Activated effector memory CD4-positive, alpha-beta T cell treated with Interleukin-2 at 50 U/mL for 16 hours (primary cell): Measurements from ENCODE around the gene DIO1.

ENCODE experiments used
- DNase-seq: peaks from one replicate; pipeline ENCODE4 v3.0.0-alpha.2; 2020

DIO1 gene

GRCh38 chr1:53895421-53895820 lies 1.4 kb downstream of the DIO1 start:
- DNase-seq, result no peak

GRCh38 chr1:53896635-53897229 lies 2.7 kb downstream of the DIO1 start:
- DNase-seq, result no peak

- DNase-seq, result no peak
Measured at GRCh38 chr1:53899206-53899628, 5.2 kb downstream of the DIO1 start.

GRCh38 chr1:53899708-53900107 lies 5.7 kb downstream of the DIO1 start:
- no peak for DNase-seq

GRCh38 chr1:53902235-53903138 lies 8.5 kb downstream of the DIO1 start:
- no peak for DNase-seq

- DNase-seq, result no peak
Measured at GRCh38 chr1:53905509-53905908, 11.5 kb downstream of the DIO1 start.

GRCh38 chr1:53906121-53906520 lies 12.1 kb downstream of the DIO1 start:
- no peak for DNase-seq

- DNase-seq, result no peak
Measured at GRCh38 chr1:53909946-53910345, 16.0 kb downstream of the DIO1 start.

- no peak for DNase-seq
Measured at GRCh38 chr1:53911442-53911841, 17.5 kb downstream of the DIO1 start.

GRCh38 chr1:53913352-53914033 lies 19.5 kb downstream of the DIO1 start:
- no peak for DNase-seq

GRCh38 chr1:53918343-53918742 lies 24.4 kb downstream of the DIO1 start:
- DNase-seq, result no peak

- DNase-seq, result no peak
Measured at GRCh38 chr1:53919675-53920066, 25.7 kb downstream of the DIO1 start.

- no peak for DNase-seq
Measured at GRCh38 chr1:53927376-53927881, 33.4 kb downstream of the DIO1 start.

GRCh38 chr1:53929246-53929960 lies 35.4 kb downstream of the DIO1 start:
- DNase-seq, result no peak

- DNase-seq, result no peak
Measured at GRCh38 chr1:53930932-53931331, 36.9 kb downstream of the DIO1 start.

- DNase-seq, result no peak
Measured at GRCh38 chr1:53931523-53931922, 37.5 kb downstream of the DIO1 start.

- no peak for DNase-seq
Measured at GRCh38 chr1:53934170-53934765, 40.3 kb downstream of the DIO1 start.

- DNase-seq, result no peak
Measured at GRCh38 chr1:53936430-53936829, 42.4 kb downstream of the DIO1 start.

GRCh38 chr1:53938136-53938830 lies 44.3 kb downstream of the DIO1 start:
- DNase-seq, result no peak

GRCh38 chr1:53942127-53942957 lies 48.4 kb downstream of the DIO1 start:
- DNase-seq, result no peak

GRCh38 chr1:53943090-53943489 lies 49.1 kb downstream of the DIO1 start:
- no peak for DNase-seq
